ENCODE measurements around the gene TLK2.
"Not testable (repeated sequence)": the region's sequence is repeated elsewhere in the genome, so short reads cannot be mapped to it uniquely, and the experiment has no call there.

The TLK2 gene

GRCh38 chr17:62560971-62561370 lies 82.3 kb downstream of the TLK2 start:
- not testable (repeated sequence) for DNase-seq (ENCODE audit: low read depth)

- no peak for DNase-seq (ENCODE audit: low read depth)
These were observed 84.0 kb downstream of the TLK2 start for GRCh38 chr17:62562656-62563055.

- DNase-seq (ENCODE audit: low read depth), result no peak
These were observed 87.2 kb downstream of the TLK2 start for GRCh38 chr17:62565817-62566216.

GRCh38 chr17:62566996-62567578 lies 88.5 kb downstream of the TLK2 start:
- no peak for DNase-seq (ENCODE audit: low read depth)

GRCh38 chr17:62572488-62572887 lies 93.9 kb downstream of the TLK2 start:
- no peak for DNase-seq (ENCODE audit: low read depth)

- no peak for DNase-seq (ENCODE audit: low read depth)
These were observed 94.3 kb downstream of the TLK2 start for GRCh38 chr17:62572888-62573401.

- DNase-seq (ENCODE audit: low read depth), result no peak
These were observed 95.0 kb downstream of the TLK2 start for GRCh38 chr17:62573480-62574117.

GRCh38 chr17:62576382-62576781 lies 97.8 kb downstream of the TLK2 start:
- DNase-seq (ENCODE audit: low read depth), result no peak

GRCh38 chr17:62578757-62579487 lies 100.3 kb downstream of the TLK2 start:
- DNase-seq (ENCODE audit: low read depth), result no peak

GRCh38 chr17:62580947-62581346 lies 102.3 kb downstream of the TLK2 start:
- no peak for DNase-seq (ENCODE audit: low read depth)

- DNase-seq (ENCODE audit: low read depth), result no peak
These were observed 103.1 kb downstream of the TLK2 start for GRCh38 chr17:62581764-62582163.

GRCh38 chr17:62587554-62587953 lies 108.9 kb downstream of the TLK2 start:
- no peak for DNase-seq (ENCODE audit: low read depth)

GRCh38 chr17:62588109-62588508 lies 109.5 kb downstream of the TLK2 start:
- DNase-seq (ENCODE audit: low read depth), result no peak

GRCh38 chr17:62591333-62591732 lies 112.7 kb downstream of the TLK2 start:
- DNase-seq (ENCODE audit: low read depth), result no peak

GRCh38 chr17:62591822-62592221 lies 113.2 kb downstream of the TLK2 start:
- not testable (repeated sequence) for DNase-seq (ENCODE audit: low read depth)

- no peak for DNase-seq (ENCODE audit: low read depth)
These were observed 113.9 kb downstream of the TLK2 start for GRCh38 chr17:62592341-62593099.

GRCh38 chr17:62595484-62595883 lies 116.9 kb downstream of the TLK2 start:
- DNase-seq (ENCODE audit: low read depth), result no peak

GRCh38 chr17:62596662-62597061 lies 118.0 kb downstream of the TLK2 start:
- DNase-seq (ENCODE audit: low read depth), result no peak

GRCh38 chr17:62597150-62597549 lies 118.5 kb downstream of the TLK2 start:
- DNase-seq (ENCODE audit: low read depth), result no peak

GRCh38 chr17:62597920-62598319 lies 119.3 kb downstream of the TLK2 start:
- no peak for DNase-seq (ENCODE audit: low read depth)

- no peak for DNase-seq (ENCODE audit: low read depth)
These were observed 121.5 kb downstream of the TLK2 start for GRCh38 chr17:62599964-62600657.

GRCh38 chr17:62600805-62601204 lies 122.2 kb downstream of the TLK2 start:
- DNase-seq (ENCODE audit: low read depth), result no peak
